GM04504 (cell line): ENCODE data around the gene ADNP2.

Experiments
- DNase-seq: peaks from one replicate; pipeline ENCODE4 v3.0.0-alpha.2; 2012; ENCODE audit warnings: low read depth

The ADNP2 gene

DNA sequence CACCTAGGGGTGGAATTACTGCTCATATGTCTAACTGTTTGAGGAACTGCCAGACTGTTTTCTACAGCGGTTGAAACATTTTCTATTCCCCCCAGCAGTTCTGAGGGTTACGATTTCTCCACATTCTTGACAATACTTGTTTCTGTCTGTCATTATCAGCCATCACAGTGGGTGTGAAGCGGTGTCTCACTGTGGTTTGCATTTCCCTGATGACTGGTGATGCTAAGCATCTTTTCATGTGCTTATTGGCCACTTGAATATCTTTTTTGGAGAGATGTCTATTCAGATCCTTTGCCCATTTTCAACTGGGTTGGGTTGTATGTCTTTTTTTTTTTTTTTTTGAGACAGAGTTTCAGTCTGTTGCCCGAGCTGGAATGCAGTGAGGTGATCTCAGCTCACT lies 63.0 kb downstream of the ADNP2 start:
- no peak for DNase-seq

DNA sequence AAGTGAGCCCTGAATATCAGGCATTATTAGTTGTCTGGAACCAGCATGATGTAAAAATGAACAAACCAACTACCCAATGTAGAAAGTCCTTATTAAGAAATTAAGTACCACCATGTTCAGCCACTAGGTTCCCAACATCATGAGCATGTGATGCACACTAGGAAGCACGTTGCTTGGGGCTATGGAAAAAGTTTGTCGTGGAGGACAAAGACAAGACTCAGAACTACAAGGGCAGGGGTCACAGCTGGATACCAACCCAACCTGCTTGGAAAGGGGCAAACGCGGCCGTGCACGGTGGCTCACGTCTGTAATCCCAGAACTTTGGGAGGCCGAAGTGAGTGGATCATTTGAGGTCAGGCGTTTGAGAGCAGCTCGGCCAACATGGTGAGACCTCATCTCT lies 64.0 kb downstream of the ADNP2 start:
- no peak for DNase-seq

DNA sequence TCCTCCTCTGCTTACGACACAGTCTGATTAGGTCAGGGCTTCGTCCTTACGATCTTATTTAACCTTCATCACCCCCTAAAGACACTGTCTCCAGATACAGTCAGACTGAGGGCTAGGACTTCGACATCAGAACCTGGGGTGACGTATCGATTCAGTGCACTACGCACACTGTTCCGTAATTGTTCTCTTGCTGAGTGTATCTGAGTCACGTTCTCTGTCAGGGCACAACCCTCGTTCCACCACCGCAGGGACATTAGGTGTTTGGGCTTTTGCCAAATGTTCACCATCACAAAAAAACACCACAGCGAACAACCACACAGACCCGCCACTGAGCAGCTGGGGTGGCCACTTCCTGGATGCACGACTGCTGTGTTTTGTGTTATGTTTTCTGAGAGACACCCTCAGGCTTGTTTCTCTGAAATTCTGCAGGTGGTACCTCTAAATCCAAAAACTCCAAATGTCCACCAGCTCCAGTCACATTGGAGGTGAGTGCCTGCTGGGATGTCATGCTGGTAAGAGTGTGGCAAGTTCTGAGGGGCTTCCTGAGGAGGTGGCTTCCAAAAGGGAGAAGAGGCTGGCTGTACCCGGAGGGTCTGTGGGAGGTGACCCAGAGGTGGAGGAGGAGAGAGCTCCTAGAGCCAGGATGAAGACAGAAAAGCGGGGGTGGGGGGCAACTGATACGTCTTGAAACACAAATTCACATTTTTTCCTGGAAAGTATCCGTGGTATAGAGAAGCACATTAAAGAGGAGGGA lies 66.6 kb downstream of the ADNP2 start:
- DNase-seq: no peak

DNA sequence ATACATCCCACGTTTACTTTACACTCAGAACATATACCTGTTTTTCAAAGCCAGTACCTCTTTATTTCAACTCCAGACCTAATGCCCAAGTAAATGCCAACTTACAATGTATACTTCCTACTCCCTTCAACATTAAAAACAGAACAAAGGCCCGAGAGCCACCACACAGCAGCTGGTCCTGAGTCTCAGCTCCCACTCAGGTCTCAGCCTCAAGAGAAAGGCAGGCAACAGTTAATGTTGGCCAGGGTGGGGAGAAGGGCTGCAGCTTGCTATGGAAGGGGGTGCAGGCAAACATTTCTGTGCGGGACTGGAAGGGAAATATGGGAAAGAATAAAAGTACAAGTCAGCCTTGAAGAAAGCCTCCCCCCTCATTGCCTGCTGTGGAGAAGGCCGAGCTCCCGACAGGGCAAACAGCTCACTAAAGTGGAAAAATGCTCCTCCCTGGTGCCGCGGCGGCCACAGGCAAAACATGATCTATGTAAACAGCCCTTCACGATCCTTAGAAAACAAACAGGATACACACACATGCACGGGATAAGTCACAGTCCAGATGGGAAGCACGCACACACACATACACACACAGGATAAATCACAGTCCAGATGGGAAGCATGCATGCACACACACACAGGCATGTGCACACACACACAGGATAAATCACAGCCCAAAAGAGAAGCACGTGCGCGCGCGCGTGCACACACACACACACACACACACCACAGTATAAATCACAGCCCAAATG lies 67.4 kb downstream of the ADNP2 start:
- no peak for DNase-seq

DNA sequence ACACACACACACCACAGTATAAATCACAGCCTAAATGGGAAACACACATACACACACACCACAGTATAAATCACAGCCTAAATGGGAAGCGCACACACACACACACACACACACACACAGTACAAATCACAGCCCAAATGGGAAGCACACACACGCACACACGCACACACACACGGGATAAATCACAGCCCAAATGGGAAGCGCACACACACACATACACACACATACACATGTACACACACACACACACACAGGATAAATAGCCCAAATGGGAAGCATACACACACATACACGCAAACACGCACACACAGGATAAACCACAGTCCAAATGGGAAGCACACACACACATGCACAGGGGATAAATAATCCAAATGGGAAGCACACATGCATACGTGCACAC lies 68.1 kb downstream of the ADNP2 start:
- DNase-seq: no peak

DNA sequence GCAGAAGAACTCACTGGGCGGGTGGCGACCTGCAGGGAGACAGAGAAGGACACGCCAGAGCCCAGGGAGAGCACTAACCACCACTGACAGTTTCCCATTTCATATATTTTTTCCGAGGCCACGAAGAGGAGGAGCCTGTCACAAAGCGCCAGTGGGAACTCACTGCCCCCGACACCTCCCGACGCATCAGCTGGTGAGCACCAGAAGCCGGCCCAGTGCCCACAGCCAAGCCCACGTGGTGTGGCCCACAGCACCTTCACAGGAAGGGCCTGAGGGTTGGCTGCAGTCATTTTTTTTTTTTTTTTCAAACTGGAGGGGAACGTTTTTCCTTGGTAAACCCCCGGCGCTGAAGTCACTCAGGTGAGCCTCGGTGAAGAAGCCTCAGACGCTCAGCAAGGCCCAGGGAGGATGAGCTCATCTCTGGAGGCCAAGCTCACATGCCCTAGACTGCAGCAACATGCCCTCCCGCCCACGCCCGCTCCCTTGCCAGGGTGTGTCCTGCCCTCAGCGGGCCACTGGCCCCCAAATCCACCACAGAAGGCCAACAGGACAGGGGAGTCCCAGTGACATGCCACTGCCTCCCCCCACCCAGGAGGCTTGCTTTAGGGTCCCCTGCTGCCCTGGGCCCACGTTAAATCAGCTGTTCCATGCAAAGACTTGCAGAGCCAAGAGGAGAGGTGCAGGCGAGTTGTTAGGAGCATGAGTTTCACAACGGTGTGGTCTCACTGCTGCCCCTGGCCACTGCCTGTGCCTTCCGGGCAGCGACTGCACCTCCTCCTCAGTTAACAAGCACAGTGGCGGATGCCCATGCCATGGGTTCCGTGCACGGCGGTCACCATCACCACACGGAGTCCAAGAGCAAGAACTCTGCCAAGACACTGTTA lies 70.1 kb downstream of the ADNP2 start:
- no peak for DNase-seq

DNA sequence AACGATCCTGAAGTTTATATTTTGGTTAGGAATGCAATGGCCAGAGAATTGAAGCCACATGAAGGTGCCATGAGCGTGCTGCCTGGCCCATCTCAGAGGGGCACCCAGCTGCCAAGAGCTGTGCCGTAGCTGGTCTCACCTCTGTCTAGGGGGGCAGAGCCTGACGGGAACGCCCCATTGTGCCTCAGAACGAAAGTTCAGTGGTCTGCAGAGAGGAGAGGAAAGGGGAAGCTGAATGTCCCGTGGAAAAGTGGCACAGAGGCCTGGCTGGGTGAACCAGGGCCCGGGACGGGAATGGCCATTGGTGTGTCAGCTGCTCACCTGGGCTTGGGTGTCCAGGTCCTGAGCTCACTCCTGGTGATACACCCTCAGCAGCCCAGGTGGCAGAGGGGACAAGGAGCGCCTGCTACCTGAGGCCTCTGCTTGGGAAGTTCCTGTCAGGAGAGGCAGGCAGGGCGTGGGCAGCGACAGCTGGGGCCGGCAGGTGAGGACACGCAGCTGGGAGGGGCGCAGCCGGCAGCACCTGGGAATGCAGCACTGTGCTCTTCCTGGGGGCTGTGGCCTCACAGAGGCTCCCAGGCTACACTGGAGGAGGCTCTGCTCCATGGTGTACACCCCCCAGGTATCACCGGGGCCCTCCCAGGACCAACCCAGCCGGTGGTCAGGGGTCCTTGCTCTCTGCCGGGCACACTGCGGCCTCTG lies 70.9 kb downstream of the ADNP2 start:
- no peak for DNase-seq

DNA sequence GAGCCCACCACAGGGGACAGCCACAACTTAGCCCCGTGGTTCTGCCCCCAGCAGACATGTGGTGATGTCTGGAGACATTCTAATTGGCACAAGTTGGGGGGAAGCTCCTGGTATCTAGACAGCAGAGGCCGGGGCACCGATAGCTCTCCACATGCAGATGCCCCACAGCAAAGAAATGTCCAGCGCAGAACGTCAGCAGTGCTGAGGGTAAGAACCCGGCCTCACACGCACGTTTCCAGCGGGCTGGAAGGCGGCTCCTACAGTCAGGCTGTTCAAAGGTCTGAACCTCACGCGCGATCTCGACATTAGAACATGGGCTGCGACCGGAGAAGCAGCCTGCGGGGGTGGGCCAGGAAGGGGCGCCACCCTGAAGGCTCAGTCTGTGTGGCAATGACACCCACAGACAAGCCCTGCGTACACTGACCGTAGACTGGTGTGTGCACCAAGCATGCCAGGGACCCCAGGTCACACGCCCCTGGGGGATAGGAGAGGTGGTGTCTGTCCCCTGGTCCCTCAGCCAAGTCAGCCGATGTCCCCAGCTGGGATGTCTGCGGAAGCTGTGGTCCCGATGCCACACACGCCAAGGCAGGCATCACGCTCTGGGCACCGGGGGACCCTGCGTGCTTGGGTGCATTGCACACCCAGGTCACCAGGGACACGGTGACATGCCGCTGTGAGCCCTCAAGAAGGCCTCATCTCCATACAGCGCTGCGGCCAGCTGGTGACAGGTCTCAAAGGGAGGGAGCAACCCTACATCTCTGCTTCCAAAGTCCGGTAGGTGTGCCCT lies 71.9 kb downstream of the ADNP2 start:
- DNase-seq: no peak

DNA sequence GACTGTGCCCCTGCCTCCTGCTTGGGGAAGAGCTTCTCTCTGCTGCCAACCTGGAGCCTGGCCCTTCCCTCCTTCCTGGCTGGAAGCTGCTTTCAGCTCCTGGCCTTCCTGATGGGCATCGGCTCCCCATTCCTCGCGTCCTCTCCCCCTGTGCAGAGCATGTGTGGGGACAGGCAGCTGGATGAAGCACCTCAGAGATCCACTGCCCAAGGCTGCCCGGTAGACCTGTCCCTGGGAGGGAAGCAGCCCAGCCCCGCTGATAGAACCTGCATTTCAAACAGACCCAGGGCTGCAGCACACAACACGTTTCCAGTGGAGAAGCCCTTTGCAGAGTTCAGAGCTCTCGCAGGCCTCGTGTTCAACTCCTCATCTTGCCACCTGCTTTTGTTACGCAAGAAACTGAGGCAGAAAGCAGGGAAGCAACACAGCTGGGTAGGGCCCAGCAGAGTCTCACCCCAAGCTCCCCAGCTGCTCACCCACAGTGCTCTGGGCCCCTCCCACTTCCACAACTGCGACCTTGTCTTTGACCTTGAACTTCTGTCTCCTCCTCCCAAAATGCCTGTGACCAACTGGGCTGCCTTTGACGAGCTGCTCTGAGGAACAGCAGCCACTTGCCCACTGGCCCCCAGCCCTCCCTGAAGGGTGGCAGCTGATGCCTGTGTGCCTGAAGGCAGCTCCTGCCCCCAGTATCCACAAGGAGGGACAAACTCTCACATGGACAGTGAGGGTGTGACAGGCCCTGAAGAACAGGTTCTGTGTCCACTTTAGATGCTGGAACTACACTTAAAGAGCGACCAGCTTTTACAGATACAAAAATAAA lies 72.8 kb downstream of the ADNP2 start:
- no peak for DNase-seq

DNA sequence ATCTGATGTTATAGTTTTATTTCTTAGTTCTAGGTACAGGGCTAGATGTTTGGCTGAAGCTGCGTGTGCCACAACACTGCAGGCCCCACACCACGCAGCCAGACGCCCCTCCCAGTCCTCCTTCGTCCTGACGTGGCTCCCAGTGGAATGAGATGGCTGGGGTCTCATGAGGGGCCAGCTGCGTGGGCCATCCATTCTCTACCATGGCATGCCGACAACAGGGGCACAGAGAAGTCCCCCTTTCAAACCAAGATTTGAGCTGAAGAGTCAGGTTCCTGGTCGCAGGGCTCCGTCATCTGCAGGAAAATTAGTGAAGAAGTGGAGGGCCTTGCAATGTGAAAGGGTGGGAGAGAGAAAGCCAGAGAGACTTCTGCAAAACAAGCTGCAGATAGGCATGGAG lies 73.8 kb downstream of the ADNP2 start:
- no peak for DNase-seq

DNA sequence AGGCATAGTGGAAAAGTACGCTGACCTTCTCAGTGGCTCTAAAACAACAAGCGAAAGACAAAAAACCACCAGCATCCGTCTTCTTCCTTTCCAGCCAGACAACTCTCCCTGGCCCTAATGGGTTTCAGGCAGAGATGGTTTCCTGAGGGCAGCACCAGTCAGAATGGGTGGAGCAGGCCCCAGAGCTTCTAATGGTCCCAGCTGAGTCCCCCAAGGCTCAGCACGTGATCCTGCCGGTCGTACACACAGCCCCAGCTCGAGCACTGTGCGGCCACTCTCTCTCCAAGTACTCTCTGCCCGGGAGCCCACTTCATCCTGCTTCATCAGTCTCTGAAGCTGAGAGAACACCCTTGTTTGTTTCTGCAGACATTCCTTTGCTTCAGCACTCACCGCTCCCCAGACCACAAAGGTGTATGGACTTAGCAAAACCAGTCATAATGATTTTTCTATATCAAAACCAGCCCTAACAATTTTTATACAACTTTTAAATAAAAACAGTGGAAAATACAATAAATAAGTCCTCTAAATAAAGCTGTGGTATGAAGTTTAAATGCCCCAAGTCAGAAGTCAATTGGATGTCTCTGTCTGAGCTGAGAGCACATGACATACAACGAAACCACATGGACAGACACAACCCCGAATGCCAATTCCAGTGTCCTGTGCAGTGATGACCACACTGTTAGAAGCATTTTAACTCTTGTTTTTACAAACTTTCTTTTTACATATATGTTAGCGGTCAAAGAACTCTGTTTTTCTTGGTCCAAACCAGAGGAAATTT lies 74.4 kb downstream of the ADNP2 start:
- no peak for DNase-seq

DNA sequence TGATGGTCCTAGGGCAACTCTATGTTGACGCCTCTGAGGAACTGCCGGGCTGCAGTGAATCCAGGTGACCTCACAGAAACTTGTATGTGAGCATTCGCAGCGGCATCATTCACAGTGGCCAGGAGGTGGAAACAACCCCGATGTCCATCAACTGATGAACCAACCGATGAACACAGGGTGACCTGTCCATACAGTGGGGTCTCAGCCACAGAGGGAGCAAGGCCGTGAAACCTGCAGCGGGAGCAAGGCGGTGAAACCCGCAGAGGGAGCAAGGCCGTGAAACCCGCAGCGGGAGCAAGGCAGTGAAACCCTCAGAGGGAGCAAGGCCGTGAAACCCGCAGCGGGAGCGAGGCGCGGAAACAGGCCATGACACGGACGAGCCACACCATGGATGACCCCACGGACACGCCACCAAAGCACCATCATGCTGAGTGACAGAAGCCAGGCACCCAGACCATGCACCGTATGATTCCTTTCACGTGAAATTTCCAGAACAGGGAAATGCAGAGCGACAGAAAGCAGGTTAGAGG lies 75.2 kb downstream of the ADNP2 start:
- no peak for DNase-seq

DNA sequence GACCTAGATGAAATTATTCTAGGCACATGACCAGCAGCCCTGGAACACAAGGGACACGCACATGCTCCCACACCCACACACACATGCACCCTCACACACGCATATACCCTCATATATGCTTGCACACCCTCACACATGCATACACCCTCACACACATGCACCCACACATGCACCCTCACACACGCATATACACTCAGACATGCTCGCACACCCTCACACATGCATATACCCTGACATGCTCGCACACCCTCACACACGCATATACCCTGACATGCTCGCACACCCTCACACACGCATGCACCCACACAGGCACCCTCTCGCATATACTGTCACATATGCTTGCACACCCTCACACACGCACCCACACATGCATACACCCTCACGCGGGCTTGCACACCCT lies 76.5 kb downstream of the ADNP2 start:
- DNase-seq: no peak

DNA sequence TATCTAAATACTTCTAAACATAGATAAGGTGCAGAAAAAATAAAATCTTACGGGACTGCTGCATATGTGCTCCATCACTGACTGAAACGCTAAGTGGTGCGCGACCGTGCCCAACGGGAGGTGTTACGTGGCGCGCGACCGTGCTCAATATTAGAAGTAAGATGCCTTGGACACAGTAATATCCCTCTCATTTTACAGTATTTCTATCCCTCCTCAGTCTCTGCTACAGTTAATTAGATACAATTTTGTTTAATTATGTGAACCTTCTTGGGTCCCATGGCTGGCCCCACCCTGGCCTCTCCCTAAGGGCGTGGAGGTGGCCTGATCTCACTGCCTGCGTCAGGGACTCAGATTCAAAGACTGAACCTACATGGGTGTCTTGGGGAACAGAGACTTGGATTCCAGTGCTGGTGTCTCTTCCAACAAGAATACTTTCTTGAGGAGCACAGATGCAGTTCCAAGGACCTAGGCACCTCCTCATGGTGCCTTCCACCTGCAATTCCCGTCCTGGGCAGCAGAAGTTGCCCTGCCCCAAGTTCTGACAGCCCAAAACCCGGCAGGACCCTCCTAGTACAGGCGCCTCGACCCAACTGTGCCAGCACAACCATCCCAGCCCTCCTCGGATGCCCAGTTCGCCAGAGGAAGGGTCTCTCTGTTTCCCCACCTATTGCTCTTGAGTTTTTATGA lies 79.0 kb downstream of the ADNP2 start:
- no peak for DNase-seq

DNA sequence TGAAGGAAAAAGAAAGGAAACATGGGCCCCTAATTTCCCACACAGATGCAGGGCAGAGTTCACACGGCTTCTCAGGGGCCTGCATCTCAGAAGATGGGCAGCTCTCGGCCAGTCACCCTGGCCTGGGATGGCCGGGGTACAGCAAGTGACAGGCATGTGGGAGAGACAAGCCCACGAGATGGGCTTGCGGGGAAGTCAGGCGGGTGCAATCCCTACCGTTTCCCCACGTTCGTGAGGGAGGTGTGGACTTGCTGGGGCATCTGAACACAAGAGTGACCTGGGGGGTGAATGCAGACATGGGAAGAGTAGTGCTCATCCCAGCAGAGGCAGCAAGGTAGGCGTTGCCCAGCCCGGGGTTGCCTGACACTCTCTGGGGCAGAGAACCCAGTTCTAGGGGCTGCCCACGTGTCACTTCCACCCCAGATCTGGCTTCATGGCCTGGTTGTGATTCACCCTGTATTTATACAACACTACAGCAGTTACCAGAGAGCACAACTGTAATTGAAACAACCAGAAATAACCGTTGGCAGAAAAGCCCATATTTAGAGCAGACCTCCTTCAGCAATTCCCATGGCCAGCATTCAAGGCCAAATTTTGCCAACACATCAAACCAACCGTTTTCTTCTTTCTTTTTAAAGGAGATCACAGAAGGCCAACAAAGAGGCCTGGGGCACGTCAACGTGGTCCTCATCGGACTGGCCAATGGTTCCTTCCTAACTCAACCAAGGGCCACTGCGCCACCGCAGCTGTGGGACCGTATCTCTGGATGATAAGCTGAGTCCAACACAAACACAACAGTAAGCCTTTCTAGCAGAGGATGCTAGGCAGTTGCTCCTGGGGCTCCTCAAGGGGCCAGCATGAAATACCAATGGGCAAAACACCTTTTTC lies 79.8 kb downstream of the ADNP2 start:
- no peak for DNase-seq

DNA sequence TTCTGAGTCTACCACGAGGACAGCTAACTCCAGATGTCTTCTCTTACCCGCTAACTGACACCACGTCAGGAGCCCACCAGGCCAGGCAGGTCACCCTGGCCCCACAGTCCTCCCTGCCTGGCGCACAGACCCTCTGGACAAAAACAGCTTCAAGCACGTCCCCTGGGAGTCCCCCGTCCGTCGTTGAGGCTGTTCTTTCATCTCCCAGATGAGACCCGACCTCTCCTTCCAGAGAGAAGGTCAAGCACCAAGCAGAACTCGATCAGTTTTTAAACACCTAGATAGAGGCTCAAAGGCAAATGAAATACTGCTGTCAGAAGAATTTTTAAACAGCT lies 80.4 kb downstream of the ADNP2 start:
- DNase-seq: no peak
